Stimulated activated CD4-positive, alpha-beta T cell treated with anti-CD3 and anti-CD28 coated beads, Interleukin-12 subunit alpha, Interleukin-12 subunit beta, amount 100 ng/mL, for 48 hours (primary cell): ENCODE results near the gene MN1.

Experiments
- DNase-seq, 3 donors: peaks; one replicate each; pipeline ENCODE4 v3.0.0-alpha.2; 2020; ENCODE audit warnings: low read depth in 2 of 3, low spot score in 1 of 3

The MN1 gene

DNA sequence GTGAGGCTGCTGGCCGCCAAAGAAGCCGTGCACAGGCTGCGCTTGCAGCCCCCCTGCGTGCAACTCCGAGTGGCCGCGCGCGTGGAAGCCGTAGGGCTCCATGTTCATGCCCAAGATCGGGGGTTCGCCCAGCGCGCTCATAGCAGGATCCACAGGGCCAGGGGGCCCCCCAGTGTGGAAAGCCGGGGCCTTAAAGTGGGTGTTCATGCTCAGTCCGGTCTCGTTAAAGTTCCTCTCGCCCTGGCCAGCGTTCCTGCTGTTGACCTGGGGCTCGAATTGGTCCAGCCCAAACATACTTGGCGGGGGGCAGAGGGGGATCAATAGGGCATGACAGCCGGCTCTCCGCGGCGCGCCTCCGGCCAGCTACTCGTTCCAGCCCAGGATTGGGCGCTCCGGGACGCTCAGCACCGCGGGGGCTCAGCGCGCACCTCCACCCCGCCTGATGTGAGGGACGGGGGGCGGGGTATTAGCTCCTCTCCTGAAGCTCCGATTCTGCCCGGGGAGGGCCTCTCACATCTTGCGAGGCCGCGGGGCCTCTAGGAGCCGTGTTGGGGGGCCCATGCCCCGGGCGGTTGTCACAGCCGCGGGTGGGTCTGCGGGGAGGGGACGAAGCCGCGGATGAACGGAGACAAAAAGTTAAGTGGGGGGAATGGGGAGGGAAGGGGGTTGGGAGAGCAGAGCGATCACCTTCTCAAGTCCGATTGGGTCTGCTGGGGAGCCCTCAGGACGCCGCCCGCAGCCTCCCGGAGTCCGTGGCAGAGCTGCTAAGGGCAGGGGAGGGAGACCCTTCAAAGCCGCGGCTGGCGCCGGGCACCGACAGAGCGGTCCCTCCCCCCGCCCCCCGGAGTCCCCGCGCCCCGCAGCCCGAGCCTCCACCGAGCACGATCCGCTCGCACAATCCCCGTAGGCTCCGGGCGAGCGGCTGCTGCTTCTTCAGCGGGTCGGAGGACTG is 1.0 kb downstream of the MN1 start:
- no peak for DNase-seq

DNA sequence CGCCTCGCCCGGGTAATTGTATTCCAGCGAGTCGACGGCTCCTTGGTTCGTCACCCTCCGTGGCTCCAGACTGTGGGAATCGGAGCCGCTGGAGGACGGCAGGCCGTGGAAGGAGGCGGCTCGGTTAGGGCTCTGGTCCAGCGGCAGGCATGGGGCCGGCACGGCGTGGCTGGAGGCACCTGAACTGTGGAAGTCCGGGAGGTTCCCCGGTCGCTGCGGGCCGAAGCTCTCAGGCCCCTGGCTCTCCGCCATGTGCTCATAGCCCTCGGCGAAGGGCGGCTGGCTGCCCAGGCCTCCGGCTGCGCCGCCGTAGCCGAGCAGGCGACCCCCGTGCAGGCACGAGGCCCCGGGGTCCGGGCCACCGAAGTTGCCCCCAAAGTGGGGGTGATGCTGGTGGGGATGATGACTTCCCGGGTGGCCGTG is 1.7 kb downstream of the MN1 start:
- no peak for DNase-seq

DNA sequence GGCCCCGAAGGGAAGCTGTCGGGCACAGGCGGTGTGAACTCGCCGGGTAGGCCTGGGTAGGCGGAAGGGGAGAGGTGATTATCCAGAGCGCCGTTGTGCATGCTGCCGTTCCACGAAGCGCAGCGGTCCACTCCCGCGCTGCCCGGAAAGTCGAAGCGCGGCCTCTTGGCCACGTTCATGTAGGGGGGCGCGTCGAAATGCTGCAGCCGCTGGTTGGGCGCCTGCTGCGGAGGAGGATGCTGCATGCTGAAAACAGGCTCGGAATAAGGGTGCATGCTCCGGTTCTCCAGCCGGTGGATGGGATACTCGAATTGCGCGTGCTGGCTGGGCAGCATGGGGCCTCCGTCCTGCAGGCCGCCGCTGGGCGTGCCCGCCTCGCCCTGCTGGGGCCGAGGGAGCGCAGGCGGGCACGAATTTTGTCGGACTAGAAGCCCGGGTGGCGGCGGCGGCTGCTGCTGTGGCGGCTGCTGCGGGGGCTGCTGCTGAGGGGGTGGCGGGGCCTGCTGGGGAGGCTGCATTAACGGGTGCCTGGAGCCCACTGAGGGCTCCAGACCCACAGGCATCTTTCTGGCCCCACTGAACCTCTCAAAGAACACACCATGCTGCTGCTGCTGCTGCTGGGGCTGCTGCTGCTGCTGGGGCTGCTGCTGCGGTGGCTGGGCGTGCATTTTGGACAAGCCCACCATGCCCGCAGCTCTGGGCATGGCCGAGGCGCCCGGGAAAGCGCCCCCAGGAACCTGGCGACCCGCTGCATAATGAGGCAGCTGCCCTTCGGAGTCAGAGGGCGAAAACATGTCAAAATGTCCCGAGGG is 2.3 kb downstream of the MN1 start:
- no peak for DNase-seq

DNA sequence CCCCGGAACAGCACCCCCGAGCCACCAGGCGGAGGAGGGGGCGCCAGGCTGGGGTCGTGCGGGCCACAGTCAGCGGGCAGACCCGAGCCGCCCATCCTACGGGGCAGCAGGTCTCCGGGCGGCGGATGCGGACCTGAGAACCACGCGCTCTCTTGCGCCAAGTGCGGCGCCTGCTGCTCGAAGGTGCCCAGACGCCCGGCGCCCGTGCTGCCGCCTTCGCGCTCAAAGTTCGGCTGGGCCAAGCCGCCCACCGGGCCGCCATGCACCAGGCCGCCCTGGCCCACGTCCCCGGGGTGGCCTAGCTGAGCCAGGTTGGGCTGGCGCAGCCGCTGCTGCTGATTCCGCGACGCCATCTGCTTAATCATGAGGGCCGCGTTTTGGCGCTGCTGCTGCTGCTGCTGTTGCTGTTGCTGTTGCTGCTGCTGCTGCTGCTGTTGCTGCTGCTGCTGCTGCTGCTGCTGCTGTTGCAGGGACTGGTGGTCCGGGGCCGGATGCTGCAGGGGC is 3.0 kb downstream of the MN1 start:
- no peak for DNase-seq

DNA sequence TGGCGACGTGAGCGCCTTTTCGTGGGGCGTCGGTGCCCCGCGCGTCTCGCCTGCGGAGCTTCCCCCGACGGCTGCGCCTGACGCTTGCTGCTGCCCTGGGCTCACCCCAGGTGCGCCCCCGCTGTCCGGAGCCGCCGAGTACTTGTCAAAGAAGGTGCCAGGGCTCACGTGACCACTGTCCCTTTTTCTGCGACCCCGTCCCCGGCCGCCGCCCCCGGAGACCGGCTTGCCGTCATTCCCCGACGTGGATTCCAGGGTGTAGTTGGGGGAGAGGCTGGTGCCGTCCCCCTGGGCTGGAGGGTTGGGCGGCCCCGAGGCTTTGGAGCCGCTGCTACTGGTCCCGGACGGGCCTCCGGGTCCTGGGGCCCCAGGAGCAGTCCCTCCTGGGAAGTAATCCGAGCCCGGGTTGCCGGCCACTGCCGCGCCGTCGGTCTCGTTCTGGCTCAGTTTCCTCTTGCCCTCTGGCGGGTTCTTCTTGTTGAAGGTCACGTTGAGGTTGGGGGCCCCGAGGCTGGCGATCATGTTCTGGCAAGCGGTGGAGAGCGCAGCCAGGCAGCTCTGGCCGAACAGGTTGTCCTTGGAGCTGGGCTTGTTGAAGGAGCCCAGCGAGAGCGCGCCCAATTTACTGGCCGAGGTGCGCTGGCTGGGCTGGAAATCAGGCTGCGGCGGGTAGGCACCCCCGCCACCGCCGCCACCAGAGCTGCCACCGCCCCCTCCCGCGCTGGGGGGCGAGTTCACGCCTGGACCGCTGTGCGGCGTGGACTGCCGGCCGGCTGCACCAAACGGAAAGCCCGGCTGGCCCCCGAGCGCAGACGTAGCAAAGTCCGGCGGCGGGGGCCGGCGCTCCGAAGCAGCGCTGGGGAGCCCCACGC is 3.8 kb downstream of the MN1 start:
- DNase-seq = no peak

DNA sequence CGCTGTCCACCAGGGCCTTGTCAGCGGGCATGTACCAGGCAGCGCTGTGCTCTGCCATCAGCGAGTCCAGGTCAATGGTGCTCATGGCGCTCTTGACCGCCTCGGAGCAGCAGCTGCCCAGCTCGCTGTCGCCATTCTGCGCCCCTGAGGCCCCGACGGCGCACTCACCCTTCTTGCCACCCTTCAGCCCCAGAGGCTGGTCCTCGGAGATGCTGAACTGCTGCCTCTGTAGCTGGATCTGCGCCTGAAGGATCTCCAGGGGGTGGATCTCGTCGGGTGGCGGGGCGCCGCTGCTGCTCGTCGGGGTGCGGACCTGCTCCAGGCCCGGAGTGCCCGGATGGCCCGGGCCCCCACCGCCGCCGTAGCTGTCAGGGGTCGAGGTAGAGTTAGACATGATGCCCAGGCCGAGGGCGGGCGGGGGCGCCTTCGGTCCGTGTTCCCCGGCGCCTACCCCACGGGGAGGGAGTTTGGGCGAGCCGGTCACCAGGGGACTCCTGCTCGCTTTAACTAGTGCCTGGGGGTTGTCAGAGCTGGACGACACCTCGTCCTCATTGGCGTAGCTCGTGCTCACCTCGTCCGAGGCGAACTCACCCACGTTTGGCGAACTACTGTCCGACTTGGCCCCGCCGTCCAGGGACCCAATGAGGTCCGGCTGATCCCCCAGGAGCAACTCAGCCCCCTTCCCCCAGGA is 4.6 kb downstream of the MN1 start:
- DNase-seq = no peak

DNA sequence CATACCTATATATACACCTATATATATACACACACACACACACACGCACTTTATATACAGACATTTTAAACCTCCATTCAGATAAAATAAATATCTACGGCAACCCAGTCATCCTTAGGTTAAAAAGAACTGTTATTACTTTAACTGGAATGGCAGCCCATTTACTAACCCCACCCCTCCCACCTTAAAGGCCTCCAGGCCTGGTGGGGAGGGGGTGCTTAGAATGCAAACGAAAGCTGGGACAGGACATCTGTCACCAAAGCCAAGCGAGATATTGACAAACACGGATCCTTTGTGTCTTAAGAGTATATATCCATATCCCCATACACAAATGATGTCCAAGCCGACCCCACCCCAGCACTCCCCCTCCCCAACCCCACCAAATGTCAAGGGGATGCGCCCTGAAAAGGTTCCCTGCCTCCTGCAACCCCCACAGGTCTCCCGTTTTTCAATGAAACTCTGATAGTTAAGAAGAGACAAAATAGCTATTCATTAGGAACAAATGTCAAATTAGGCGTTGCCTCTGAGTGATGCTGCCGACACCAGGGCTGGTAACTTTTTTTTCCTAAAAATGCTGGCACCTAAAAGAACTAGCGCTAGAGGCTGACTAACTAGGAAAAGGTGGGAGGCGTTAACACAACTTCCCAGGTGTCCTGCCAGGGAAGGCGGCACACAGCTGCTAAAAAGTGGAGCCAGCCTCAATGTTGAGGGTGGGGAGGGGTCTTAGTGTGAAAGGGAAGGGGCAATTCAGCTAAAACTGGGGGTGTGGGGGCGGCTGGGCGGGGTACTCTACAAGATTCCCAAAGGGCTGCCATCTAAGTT is 5.6 kb downstream of the MN1 start:
- no peak for DNase-seq

DNA sequence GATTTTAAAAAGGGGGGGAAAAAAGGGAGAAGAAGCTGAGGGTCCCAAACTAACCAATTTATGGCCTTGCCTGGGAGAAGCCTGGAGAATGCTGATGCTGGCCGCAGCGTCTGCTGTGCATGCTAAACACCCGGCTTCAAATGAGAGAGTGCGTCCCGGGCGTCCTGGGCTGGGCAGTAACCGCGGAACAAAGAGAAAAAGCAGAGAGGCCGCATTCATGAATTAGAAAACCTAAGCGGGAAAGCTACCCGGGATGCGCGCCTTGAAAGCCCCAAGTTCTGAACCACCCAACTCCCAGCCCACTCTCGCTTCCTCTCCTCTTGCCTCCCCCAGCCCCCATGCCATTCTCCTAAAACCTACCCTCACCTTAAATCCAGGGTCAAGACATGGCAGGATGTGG is 6.5 kb downstream of the MN1 start:
- DNase-seq = no peak

DNA sequence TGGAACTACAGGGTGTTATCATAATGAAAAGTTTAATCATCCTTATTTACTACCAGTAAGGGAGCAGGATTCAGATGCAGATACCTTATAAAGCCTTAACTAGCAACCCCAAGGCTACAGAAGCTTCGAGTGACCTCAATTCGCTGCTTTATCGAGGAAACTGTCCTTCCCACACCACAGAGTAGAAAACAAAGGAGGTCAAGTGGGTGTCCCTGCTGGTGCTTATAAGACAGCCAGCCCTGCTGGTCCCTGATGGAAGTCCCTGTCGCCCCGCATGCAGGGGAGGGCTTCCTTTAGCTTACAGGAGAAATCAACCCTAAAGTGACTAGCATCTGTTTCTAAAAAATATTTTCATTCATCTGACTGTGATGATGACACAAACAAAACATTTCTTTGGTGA is 7.3 kb downstream of the MN1 start:
- no peak for DNase-seq

DNA sequence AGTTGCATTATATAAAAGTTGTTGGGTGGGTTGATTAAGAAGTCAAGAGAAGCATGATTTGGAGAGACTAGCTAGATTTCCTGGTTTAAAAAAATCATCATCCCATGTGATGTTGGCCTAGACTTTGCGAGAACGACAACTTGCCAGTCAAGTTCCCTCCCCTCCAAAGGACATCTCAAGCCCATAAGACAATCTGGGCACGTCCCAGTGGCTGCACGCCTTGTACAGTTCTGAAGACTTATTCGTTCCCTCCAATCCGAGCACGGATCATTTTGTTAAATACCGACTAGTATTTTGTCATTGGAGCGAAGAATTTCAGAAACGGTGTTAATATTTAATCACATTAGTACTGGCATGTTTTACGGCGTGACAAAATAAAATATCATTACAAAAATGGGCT is 8.0 kb downstream of the MN1 start:
- DNase-seq = no peak

DNA sequence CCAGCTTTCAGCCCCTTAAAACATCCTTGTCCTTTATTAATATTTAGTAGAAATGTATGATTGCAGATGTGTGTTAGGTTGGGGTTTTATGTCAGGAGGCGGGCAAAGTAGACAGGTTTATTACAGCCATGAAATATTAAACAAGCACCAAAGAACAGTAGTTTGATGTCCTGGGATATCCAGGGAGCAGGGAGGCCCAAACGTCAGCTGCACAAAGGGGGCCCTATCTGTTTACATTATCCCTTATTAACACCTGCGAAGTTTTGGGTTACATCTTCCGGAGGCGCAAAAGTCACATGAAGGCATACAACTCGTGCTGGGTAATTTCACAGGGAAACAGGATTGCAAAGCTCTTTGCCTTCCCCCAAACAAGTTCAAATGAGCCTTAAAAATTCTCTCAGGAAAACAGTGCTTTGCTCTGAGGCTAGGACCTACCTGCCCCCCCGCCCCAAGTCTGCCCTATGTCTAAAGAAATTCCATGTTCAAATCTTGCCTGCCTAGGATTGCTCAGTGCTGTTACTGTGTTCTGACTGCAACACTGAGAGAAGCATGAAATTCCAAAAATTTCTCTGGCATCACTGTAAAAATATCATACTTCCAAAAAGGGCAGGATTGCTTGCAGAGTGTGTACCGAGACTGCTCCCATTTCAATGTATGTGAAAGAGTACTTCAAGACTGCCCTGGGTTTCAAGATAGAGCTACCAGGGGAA is 8.9 kb downstream of the MN1 start:
- no peak for DNase-seq

DNA sequence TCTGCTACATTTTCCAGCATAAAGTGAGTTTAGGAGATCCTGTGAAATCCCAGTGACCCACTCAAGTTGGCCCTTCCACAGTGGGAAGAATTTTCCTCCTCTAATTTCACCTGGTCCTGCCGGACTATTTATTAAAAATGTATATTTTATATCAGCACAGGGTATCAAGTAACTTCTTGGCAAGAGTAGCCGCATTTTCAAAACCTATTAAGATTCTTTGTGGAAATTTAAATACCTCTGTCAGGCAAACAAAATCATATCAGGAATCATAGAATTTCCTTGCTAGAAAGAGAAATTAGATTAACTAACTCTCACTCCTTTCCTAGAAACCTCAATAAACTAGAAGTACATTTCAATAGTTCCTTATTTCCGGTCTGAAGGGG is 9.7 kb downstream of the MN1 start:
- no peak for DNase-seq

DNA sequence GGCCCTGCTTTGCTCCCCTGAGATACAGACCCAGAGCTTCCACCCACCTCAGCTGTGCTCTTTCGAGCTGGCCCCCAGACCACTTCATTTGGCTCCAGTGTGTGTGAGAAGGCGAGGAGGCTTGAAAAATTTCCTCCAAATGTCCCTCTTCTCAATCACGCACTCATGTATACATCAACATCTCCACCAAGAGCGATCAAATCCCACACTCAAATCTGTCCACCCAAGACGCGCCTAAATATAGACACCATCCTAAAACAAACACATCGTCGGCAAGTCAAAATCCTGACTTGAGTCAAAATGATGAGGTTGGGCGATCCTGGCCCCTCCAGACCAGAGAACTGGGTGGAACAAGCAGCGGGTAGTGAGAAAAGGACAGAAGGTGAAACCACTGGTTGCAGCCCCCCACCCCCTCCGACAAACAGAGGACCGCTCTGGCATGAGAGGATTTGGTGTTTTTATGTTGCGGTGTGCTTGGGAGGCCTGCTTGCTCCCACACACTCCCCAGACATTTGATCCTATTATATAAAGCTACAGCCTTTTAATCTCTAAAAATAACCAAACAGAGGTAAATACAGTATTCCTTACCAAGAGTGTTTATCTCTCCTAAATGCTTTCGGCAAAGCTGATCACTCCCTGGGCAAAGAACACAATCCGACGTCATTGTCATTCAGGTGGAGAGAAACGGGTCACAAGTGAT is 10.2 kb downstream of the MN1 start:
- no peak for DNase-seq

DNA sequence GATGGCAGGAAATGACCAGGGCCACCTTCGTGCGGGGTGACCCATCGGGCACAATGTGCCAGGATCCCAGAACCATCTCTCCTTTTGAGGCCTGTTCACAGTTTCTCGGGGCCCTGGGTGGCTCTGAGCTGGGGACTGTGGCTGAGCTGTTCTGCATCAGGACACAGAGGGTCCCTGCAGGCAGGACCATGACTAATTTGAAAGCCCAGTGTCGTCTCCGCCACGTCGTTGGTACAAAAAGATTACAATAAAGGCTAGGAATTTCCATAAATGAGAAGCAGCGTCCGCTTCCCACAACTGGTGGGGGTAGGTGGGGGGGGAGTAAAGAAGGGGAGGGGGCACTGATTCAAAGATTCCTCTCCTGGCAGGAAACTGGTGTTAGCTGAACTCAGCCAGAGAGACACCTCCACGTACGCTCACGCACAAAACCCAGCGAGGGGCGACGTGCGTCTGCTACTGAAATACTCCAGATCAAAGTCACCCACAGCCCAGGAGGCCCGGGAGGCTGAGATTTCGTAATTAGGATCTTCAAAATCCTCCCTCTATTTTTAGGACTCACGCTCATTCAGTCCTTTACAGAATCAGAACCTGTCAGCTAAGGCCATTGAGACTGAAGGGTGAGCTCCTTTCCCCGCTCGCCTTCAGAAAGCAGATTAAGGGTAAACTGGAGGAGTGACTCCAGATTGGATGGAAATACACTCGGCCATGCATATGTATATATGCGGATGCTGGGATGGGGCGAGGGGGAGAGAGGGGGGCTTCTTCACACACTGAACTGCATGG is 11.0 kb downstream of the MN1 start:
- DNase-seq = no peak

DNA sequence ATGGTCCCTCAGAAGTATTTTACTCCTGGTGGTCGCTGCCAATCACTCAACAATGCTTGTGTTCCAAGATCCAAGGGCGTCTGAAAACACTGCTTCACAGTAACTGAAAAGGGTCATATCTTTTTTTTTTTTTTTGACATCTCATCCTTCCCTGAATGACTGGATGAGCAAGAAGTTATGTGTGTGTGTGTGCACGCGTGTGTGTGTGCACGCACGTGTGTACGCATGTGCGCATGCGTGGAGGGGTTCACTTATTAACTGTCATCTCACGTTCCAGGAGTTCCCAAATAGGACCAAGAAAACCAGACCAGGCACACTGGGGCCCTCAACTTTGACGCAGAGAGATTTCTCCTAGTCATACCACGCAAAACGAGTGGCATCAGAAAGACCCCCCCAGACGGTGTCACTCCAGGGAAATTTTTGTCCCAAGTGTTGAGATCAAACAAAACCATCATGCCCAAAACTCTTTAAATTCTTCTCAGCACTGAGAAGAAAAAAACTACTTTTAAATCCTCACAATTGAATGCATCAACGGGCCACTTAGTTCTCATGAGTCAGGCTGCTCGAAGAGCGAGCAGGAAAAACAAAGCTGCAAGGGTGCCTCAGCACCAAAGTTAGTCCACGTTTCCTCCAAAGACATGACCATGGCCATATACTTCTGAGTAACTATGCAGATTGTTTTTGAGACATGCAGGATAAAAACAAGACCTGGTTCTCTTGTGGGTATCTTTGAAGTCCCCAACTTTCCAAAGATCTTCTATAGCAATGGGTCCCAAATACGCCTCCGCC is 12.9 kb downstream of the MN1 start:
- DNase-seq = no peak

DNA sequence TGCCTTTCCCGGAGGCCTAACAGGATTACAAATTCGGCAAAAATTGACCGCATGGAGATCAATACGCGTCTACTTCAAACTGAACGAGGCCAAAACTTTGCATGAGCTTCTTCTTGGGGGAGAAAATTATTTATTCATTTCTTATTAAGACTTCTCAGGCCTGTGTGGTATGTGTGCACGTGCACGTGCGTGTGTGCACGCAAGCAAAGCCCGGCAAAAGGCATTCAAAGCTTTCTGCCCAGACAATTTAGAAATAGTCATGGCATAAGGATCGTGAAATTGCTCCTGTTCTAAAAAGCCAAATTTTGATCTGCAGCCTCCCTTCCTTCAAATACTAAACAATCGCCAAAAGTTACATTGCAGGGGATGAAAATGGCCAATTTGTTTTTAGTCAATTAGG is 14.6 kb downstream of the MN1 start:
- no peak for DNase-seq
